ENCODE measurements around the gene ZNF408.
"Not testable (repeated sequence)": the region's sequence is repeated elsewhere in the genome, so short reads cannot be mapped to it uniquely, and the experiment has no call there.

The ZNF408 gene

DNA sequence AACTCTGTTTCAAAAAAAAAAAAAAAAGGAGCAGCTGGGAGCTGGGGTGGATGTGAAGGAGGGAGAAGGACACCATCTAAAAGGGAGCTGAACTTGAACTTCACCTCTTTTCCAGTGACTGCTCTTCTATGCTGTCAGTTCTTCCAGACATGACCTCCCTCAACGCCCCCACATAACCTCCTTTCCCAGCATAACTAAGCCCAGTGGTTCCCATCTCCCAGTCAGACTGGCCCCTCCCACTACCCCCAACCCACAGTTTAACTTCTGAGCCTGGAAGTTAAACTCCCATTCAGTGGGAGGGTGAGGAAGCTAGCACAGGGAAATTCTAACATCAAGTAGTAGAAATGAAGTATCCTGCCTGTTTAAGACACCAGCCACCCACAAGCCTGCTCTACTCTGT, 2.2 kb upstream of the ZNF408 start:
- no peak for DNase-seq

DNA sequence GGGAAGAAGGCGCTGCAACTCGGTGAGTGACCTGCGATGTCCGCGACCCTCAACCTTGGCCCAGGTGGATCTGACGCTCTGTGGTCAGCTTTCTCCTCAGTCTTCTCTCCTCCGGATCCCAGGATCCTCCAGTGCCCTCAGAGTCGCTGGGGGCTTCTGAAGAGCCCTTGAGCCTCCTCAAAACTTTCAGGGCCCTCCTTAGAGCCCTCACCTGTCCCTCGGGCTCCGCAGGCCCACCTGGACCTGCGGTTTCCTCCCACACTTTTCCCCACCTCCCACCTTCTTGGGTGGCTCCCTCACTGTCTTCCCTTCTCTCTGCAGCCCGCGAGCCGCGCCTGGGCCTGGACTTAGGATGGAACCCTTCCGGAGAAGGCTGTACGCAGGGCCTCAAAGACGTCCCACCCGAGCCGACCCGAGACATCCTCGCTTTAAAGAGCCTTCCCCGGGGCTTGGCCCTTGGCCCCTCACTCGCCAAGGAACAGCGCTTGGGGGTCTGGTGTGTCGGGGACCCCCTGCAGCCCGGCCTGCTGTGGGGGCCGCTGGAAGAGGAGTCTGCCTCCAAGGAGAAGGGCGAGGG, 335 bp downstream of the ZNF408 start:
- no peak for DNase-seq

DNA sequence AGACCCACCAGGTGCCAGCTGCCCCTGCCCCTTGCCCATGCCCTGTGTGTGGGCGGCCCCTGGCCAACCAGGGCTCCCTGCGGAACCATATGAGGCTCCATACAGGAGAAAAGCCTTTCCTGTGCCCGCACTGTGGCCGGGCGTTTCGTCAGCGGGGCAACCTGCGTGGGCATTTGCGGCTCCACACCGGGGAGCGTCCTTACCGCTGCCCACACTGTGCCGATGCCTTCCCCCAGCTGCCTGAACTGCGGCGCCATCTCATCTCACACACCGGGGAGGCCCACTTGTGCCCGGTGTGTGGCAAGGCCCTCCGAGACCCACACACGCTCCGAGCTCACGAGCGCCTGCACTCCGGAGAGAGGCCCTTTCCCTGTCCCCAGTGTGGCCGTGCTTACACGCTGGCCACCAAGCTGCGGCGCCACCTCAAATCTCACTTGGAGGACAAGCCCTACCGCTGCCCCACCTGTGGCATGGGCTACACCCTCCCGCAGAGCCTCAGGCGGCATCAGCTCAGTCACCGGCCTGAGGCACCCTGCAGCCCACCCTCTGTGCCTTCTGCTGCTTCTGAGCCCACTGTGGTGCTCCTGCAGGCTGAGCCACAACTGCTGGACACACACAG, 4.3 kb downstream of the ZNF408 start:
- DNase-seq, result no peak

DNA sequence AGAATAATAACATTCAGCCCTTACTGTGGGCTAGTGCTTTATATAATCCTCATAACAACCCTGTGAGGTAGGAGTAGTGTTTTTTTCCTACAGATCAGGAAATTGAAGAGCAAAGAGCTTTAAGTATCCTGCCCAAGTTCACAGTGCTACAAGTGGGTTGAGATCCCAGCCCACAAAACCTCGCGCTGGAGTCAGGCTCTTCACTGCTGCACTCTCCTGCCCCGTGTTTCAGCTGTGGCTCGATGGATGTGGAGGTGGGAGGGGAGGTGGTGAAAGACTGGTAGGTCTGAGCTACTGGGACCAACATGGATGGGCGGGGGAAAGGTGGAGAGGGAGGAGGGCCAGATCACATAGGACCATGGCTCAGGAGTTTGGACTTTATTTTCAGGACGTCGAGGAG, 6.1 kb downstream of the ZNF408 start:
- no peak for DNase-seq

DNA sequence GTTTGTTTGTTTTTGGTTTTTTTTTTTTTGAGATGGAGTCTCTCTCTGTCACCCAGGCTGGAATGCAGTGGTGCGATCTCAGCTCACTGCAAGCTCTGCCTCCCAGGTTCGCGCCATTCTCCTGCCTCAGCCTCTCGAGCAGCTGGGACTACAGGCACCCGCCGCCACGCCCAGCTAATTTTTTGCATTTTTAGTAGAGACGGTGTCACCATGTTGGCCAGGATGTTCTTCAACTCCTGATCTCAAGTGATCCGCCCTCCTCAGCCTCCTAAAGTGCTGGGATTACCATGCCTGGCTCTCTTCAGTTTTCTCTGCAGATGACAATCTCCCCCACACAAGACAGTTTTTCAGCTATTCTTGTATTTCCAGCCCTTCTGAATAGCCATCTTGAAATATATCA, 8.5 kb downstream of the ZNF408 start:
- DNase-seq, result not testable (repeated sequence)

DNA sequence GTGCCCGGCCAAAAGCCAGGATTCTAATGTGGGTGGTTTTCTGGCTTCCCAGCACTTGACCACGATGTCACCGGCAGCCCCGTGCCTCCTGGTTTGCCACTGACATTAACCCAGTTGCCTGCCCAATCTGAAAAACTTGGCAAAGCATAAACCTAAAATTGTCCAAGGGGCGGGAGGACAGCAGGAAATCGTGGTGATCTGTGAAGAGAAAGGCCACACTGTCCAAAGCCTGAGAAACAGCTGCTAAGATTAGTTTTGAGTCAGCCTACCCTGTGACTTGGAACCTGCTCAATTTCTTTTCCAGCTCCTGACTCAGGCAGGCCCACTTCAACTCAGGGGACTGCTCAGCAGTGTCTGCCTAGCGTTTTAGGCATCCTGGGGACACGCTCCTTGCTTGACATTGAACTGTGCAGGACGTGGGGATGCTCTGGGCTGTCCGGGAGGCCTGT, 10.0 kb downstream of the ZNF408 start:
- DNase-seq, result no peak

DNA sequence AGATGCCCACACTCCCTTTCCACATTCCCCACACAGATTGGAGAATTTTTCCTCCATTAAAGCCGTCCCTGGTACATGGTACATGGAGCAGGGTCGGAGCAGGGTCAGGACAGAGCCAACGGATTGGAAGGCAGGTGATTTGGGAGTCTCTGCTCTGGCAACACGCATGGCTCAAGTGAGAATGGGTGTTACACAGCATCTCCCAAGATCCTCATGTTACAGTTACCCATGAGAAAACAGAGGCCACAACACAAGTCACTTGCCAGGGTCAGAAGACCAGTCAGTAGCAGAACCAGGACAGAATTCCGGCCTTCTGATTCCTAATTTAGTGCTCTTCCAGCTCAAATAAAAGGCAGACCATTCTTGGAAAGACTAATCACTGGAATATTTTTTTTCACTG, 10.5 kb downstream of the ZNF408 start:
- DNase-seq, result no peak

DNA sequence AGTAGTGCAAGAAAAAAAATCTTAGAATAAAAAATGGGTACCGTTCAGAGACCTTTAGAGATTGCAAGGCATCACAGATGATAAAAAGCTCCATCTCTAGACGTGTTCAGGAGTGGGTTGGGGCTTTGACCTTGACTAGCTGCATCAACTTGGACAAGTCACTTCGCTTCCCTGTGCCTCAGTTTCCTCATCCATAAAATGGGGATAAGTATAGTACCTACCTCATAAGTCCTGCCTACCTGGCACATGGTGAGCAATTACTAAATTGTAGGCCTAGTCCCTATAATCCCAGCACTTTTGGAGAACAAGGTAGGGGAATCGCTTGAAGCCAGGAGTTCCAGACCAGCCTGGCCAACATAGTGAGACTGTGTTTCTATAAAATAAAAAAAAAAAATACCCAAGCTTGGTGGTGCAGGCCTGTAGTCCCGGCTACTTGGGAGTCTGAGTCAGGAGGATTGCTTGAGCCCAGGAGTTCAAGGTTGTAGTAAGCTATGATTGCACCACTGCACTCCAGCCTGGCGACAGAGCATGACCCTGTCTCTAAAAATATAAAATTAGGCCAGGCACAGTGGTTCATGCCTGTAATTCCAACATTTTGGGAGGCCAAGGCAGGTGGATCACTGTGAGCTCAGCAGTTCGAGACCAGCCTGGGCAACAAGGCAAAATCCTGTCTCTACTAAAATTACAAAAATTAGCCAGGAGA, 12.2 kb downstream of the ZNF408 start:
- DNase-seq, result no peak

DNA sequence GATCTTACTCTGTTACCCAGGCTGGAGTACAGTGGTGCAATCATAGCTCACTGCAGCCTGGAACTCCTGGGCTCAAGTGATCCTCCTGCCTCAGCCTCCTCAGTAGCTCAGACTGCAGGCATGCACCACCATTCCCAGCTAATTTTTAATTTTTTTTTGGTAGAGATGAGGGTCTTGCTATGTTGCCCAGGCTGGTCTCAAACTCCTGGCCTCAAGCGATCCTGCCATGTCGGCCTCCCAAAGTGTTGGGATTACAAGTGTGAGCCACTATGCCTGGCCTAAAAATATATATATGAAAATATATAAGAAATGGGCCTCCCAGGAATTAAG, 17.0 kb downstream of the ZNF408 start:
- DNase-seq, result not testable (repeated sequence)

DNA sequence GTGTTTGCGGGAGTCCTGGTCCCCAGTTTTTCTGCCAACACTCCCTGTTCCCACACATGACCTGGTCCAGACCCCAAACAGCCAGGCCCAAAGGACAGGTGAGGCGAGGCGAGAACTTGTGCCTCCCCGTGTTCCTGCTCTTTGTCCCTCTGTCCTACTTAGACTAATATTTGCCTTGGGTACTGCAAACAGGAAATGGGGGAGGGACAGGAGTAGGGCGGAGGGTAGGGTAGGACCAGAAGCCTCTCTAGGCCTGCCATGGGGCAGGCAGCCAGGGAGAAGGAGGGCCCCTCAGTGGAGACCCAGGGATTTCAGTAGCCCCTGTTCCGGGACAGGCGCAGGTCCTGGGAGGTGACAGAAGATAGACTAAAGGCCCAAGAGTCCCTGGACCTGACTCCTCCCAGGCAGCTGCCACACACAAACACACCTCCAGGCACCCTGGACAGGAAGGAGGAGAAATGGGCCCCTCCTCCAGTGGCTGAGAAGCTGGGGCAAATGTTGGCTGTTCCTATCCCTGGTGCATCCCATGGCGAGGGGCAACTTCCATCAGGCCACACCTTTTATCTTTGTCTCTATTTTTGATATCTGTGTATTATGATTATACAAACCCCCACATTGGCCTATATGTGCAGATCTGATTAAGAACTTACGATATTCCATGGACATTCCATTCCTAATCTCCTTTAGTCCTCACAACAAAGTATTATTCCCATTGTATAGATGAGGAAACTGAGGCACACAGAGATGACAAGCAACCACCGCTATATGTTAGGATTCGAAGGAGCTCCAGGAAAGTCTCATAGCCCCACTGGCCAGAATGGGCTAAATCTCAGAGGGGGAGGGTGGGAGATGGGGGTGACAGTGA, 17.6 kb downstream of the ZNF408 start:
- no peak for DNase-seq

DNA sequence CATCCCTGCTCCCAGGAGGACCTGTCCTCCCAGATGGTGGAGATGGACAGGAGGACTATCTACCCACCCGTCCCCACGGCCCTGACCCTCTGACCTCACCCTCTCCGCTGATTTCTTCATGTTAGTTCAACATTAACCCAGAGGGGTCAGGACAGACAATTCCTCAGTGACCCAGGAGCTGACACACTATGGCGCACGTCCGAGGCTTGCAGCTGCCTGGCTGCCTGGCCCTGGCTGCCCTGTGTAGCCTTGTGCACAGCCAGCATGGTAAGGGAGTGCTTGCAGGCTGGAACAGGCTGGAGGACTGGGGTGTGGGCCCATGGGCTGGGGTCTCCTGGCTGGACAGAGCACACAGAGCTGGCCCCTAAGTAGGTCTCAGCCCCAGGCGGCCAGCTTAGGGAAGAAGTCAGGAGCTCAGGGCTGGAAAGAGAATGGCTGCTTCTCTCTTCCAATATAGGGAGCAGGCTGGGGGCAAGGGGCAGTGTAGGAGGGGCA, 18.3 kb downstream of the ZNF408 start, which contains the start of gene F2:
Gene F2 (plus strand): TSS at position 166 of the 495 bp plus-strand sequence. CDS start 23 bp downstream, at position 189.
- DNase-seq, result no peak

DNA sequence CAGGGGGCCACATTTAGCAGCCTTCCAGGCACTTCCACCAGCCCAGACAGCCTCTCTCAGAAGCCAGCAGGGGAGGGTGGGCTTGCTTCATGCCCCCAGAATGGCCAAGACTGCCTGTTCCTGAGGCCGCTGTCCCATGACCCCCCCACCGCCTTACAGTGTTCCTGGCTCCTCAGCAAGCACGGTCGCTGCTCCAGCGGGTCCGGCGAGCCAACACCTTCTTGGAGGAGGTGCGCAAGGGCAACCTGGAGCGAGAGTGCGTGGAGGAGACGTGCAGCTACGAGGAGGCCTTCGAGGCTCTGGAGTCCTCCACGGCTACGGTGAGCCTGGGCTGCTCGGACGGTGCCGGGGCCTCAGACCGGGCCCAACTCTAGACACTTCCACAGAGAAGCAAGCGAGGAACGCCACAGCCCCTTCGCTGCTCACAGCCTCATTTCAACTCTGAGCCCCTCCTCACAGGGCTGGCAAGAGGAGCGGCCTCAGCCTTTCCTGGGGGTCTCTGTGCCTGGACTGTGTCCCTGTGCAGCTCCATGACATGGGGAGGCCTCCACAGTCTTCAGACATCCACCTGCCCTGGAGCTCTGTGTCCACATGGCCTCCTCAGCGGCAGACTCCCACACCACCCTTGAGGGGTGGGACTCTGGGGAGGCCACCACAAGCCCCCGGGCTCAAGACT, 18.9 kb downstream of the ZNF408 start:
- DNase-seq, result no peak

DNA sequence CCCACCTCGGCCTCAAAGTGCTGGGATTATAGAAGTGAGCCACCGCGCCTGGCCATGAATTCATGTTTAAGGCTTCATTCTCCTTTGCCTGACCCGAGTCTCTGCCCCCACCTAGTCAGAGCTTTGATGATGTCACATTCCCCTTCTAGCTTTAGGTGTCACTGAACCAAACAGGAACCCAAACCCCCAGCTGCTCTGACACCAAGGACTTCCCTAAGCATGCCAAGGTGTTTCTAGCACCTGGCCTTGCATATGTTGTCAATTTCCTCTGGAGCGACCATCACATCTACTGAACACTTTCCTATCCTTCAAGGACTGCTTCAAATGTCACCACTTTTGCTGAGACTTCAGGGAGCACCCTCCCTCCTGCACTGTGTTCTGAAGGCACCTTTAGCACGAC, 20.5 kb downstream of the ZNF408 start:
- DNase-seq, result no peak

DNA sequence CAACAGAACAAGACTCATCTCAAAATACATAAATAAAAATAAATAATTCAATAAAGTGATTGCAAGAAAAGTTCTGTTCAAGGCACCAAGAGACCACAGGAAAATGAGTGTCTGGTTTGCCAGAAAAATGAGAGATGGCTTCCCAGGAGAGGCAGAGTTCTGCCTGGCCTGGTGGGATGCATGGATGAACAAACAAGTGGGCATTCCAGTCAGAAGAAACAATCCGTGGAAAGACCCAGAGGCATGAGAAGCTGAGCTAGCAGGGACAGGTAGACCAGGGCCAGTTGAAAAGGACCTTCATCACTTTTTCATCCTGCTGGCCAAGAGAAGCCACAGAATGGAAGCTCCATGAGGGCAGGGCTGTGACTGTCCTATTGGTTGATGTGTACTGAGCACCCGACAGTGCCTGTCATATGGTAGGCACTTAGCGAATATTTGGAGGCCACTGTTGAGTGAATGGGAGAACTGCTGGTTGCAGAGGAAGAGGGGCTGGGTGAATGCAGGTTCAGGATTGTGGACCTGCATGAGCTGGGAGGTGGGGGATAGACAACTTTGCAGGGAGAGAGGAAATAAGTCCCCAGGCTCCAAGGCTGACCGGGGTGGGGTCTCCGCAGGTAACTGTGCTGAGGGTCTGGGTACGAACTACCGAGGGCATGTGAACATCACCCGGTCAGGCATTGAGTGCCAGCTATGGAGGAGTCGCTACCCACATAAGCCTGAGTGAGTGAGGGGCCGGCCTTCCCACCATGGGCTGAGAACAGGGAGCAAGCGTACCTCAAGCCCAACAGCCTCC, 21.9 kb downstream of the ZNF408 start:
- DNase-seq, result no peak

DNA sequence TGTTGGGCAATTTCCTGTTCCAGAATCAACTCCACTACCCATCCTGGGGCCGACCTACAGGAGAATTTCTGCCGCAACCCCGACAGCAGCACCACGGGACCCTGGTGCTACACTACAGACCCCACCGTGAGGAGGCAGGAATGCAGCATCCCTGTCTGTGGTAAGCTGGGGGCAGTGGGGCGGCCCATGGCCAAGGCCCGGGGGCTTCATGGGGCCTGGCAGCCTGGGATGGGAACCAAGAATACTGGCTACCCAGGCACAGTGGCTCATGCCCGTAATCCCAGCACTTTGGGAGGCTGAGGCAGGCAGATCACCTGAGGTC, 22.5 kb downstream of the ZNF408 start:
- DNase-seq, result no peak

DNA sequence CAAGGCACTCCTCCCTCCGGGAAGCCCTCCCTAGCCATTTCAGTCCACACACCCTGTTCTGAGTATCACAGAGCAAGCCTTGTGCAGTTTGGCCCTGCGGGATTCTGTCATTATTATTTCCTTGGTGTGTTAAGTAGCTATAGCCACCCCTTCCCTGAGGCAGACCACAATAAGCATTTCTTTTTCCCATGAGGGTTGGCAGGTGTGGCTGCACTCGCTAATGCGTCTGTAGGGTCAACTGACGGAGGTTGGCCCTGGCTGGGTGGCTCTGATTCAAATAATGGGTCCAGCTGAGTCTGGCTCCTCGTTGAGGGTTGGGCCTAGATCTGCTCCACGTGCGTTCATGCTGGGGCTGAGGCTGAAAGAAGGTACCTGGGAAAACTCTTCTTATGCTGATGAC, 23.3 kb downstream of the ZNF408 start:
- no peak for DNase-seq

DNA sequence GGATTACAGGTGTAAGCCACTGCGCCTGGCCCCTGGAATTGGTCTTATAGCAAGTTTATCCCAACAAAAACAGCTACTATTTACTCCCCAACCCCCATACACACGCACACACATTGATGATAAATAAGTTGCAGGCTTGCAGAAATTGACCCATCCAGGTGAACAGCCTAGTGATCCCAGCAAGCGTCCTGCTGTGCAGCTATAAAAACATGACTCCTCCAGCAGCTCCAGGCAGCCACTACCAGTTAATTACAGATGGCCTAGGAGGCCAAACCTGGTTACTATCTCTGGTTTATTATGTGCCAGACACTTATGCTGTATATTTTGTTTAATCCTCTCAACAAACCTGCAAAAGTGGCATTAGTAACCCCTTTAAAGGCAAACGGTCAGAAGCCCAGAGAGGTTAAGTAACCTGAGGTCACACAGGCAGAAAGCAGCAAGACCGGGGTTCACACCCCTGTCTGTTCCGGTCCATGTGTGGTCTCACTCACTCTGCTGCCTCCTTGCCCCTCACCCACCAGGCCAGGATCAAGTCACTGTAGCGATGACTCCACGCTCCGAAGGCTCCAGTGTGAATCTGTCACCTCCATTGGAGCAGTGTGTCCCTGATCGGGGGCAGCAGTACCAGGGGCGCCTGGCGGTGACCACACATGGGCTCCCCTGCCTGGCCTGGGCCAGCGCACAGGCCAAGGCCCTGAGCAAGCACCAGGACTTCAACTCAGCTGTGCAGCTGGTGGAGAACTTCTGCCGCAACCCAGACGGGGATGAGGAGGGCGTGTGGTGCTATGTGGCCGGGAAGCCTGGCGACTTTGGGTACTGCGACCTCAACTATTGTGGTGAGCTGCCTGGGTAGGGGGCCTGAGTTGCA, 24.7 kb downstream of the ZNF408 start:
- no peak for DNase-seq

DNA sequence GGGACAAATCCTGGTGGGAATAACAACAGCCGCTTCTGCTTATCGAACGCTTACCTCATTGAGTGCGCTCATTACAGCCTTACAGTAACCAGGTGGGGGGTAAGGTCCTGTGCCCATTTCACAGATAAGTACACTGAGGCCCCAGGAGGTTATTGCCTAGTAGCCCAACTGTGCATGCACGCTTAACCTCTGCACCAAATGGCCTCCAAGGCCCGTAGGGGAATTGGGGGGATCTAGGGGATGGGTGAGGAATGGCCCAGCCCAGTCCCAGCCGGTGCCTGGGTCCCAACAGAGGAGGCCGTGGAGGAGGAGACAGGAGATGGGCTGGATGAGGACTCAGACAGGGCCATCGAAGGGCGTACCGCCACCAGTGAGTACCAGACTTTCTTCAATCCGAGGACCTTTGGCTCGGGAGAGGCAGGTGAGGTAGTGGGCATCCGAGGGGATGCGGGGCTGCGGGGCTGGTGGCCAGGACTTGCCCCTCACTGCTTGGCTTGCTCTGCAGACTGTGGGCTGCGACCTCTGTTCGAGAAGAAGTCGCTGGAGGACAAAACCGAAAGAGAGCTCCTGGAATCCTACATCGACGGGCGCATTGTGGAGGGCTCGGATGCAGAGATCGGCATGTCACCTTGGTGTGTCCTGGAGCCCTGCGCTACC, 25.5 kb downstream of the ZNF408 start:
- DNase-seq, result no peak

DNA sequence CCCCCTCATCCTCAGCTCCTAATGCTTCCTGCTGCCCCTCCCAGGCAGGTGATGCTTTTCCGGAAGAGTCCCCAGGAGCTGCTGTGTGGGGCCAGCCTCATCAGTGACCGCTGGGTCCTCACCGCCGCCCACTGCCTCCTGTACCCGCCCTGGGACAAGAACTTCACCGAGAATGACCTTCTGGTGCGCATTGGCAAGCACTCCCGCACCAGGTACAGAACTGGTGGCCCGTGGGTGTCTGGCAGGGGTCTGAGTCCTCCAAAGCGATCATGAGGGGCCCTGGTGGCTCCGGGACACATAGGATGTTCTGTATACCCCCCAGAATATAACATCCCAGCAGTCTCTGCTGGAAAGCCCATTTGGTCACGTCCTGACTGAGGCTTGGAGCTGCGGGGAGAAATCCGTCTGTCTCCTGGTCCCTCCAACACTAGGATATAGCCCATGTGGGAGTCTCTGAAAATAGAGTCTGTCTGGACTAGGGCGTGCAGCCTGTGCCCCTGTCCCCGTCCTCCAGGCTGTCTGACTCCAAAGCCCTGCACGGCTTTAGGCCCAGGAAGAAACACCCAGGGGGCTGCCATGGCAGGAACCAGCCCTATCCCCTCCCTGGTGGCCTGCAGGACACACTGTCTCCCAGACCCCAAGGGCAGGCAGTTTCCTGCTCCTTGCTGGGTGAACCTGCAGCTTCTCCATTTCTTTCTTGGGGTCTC, 27.3 kb downstream of the ZNF408 start:
- DNase-seq, result no peak

DNA sequence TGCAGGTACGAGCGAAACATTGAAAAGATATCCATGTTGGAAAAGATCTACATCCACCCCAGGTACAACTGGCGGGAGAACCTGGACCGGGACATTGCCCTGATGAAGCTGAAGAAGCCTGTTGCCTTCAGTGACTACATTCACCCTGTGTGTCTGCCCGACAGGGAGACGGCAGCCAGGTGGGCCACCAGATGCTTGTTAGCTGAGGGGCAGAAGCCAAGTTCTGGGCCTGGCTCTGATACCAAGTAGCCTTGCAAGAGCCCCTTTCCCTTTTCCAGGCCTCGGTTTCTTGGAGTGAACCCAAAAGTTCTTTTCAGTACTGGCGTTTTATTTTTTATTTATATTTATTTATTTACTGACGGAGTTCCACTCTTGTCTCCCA, 27.8 kb downstream of the ZNF408 start:
- no peak for DNase-seq

Measured in activated T-cell treated with anti-CD3 and anti-CD28 coated beads, Interleukin-2, amount 50 U/mL, for 1 hour (primary cell).